H1 (cell line): ENCODE measurements around the gene CAPN8. TPM values are rescaled to one million over a fixed set of nuclear protein-coding genes. Genes with fewer than 3 reads are reported as not detected.

Experiments used
- CTCF ChIA-PET: fragments of 300-600 bp; sonication (Branson Sonifier 250); formaldehyde crosslinking; loops from one replicate; lab custom pipeline; 2021; ENCODE audit not compliant: partially characterized antibody; lab: Charles Lee
- POLR2A ChIA-PET: fragments of 300-600 bp; sonication (Branson Sonifier 250); formaldehyde crosslinking; loops from one replicate; lab custom pipeline; 2021; ENCODE audit warnings: inconsistent platforms; ENCODE audit not compliant: partially characterized antibody; lab: Charles Lee
- DNase-seq, 2 experiments: peaks; one replicate each; pipeline versions ENCODE4 v3.0.0 to v3.0.0-alpha.2; 2010 to 2022; ENCODE audit warnings: low spot score in 2 of 2, low read depth in 1 of 2, mixed read lengths in 1 of 2
- FAIRE-seq: peaks from 2 replicates; lab custom pipeline; 2011; peaks lifted over from hg19 to GRCh38; lab: Jason Lieb, UNC
- H2AFZ ChIP-seq: 2 replicates; pipeline ENCODE4 v1.8.1; 2012; ENCODE audit warnings: low read length, inconsistent platforms
- H2AK5ac ChIP-seq: 2 replicates; pipeline ENCODE4 v1.6.1; 2013; ENCODE audit warnings: low read depth, low read length
- H2BK120ac ChIP-seq: replicated peaks from 2 replicates; pipeline ENCODE3; 2013; ENCODE audit warnings: low read depth, low read length, inconsistent platforms
- H2BK12ac ChIP-seq: 2 replicates; pipeline ENCODE4 v1.6.1; 2013; ENCODE audit warnings: low read depth, low read length
- H2BK15ac ChIP-seq: 2 replicates; pipeline ENCODE4 v1.6.1; 2013; ENCODE audit warnings: low read length
- H2BK20ac ChIP-seq: 2 replicates; pipeline ENCODE4 v1.6.1; 2013; ENCODE audit warnings: low read length
- H2BK5ac ChIP-seq: 2 replicates; pipeline ENCODE4 v1.6.1; 2013; ENCODE audit warnings: low read depth, low read length
- H3K14ac ChIP-seq: 2 replicates; pipeline ENCODE4 v1.6.1; 2013; ENCODE audit warnings: inconsistent platforms; ENCODE audit not compliant: insufficient read length
- H3K18ac ChIP-seq: 2 replicates; pipeline ENCODE4 v1.6.1; 2013; ENCODE audit warnings: low read length; ENCODE audit errors: extremely low read depth
- H3K23ac ChIP-seq: 2 replicates; pipeline ENCODE4 v1.6.1; 2013; ENCODE audit warnings: inconsistent platforms; ENCODE audit not compliant: insufficient read length
- H3K23me2 ChIP-seq: 2 replicates; pipeline ENCODE4 v1.6.1; 2013; ENCODE audit warnings: low read depth, low read length
- H3K27ac ChIP-seq: 2 replicates; pipeline ENCODE4 v1.6.1; 2011; ENCODE audit warnings: low read depth, low read length, inconsistent platforms
- H3K27me3 ChIP-seq, 4 experiments: replicated peaks in 1 of 4; 1 replicate in 1 of 4; 2 replicates in 3 of 4; pipeline versions ENCODE4 v1.6.1 to v1.8.1; 2011 to 2013; ENCODE audit warnings: low read length in 3 of 4, mild to moderate bottlenecking in 3 of 4, inconsistent platforms in 2 of 4, mixed read lengths in 2 of 4, moderate library complexity in 1 of 4; ENCODE audit not compliant: control insufficient read depth in 3 of 4, insufficient read depth in 3 of 4; ENCODE audit errors: extremely low read depth in 1 of 4
- H3K36me3 ChIP-seq, 4 experiments: 2 replicates each; pipeline versions ENCODE4 v1.6.1 to v1.8.1; 2011 to 2013; ENCODE audit warnings: mild to moderate bottlenecking in 4 of 4, low read length in 3 of 4, moderate library complexity in 2 of 4, control low read depth in 1 of 4, inconsistent platforms in 1 of 4; ENCODE audit not compliant: insufficient read depth in 4 of 4, control insufficient read depth in 2 of 4
- H3K4ac ChIP-seq: replicated peaks from 2 replicates; pipeline ENCODE3; 2013; ENCODE audit warnings: low read length, low read depth, mixed read lengths, inconsistent platforms; ENCODE audit not compliant: insufficient read length
- H3K4me1 ChIP-seq, 4 experiments: replicated peaks in 1 of 4; 1 replicate in 1 of 4; 2 replicates in 3 of 4; pipeline versions ENCODE4 v1.6.1 to v1.8.1; 2011 to 2013; ENCODE audit warnings: low read length in 3 of 4, inconsistent platforms in 2 of 4, mixed read lengths in 1 of 4; ENCODE audit not compliant: insufficient read depth in 4 of 4, control insufficient read depth in 3 of 4
- H3K4me2 ChIP-seq, 2 experiments: 2 replicates each; pipeline versions ENCODE4 v1.6.1 to v1.8.1; 2011 to 2013; ENCODE audit warnings: low read depth in 2 of 2, low read length in 2 of 2, control low read depth in 1 of 2, inconsistent platforms in 1 of 2, mild to moderate bottlenecking in 1 of 2; ENCODE audit not compliant: insufficient read depth in 1 of 2
- H3K4me3 ChIP-seq, 4 experiments: fragments of 200-600, 300-600 bp in 1 of 4; sonication (generic), shearing (Covaris generic), sonication (Bioruptor Twin) in 1 of 4; 2 replicates each; pipeline versions ENCODE4 v1.5.1 to v1.8.1; 2011 to 2016; ENCODE audit warnings: low read length in 4 of 4, low read depth in 3 of 4, control low read depth in 2 of 4, inconsistent platforms in 2 of 4, mild to moderate bottlenecking in 2 of 4, mixed read lengths in 1 of 4, moderate library complexity in 1 of 4; ENCODE audit not compliant: insufficient read depth in 2 of 4; ENCODE audit errors: extremely low read depth in 1 of 4
- H3K56ac ChIP-seq: replicated peaks from 2 replicates; pipeline ENCODE3; 2013; ENCODE audit warnings: low read depth, mild to moderate bottlenecking, mixed read lengths, low read length, inconsistent platforms; ENCODE audit not compliant: insufficient read length
- H3K79me1 ChIP-seq: 2 replicates; pipeline ENCODE4 v1.6.1; 2013; ENCODE audit warnings: low read depth, low read length, control low read depth
- H3K79me2 ChIP-seq, 2 experiments: 2 replicates each; pipeline versions ENCODE4 v1.6.1 to v1.8.1; 2012 to 2013; ENCODE audit warnings: low read length in 2 of 2, mild to moderate bottlenecking in 2 of 2, inconsistent platforms in 1 of 2; ENCODE audit not compliant: insufficient read depth in 2 of 2, control insufficient read depth in 1 of 2
- H3K9ac ChIP-seq, 4 experiments: replicated peaks in 1 of 4; 1 replicate in 1 of 4; 2 replicates in 3 of 4; pipeline versions ENCODE4 v1.6.1 to v1.8.1; 2011 to 2013; ENCODE audit warnings: low read depth in 3 of 4, low read length in 3 of 4, control low read depth in 2 of 4, mild to moderate bottlenecking in 2 of 4, moderate library complexity in 2 of 4, inconsistent platforms in 1 of 4; ENCODE audit errors: extremely low read depth in 1 of 4
- H3K9me3 ChIP-seq, 2 experiments: 2 replicates each; pipeline versions ENCODE4 v1.6.1 to v1.8.1; 2012 to 2013; ENCODE audit warnings: mild to moderate bottlenecking in 2 of 2, moderate library complexity in 2 of 2, control low read depth in 1 of 2, inconsistent platforms in 1 of 2, low read depth in 1 of 2, low read length in 1 of 2, mixed read lengths in 1 of 2; ENCODE audit not compliant: insufficient read depth in 2 of 2
- H4K20me1 ChIP-seq, 2 experiments: replicated peaks in 1 of 2; 2 replicates each; pipeline versions ENCODE3 to v1.8.1; 2011 to 2013; ENCODE audit warnings: inconsistent platforms in 2 of 2, low read length in 2 of 2, mild to moderate bottlenecking in 1 of 2; ENCODE audit not compliant: insufficient read depth in 2 of 2, control insufficient read depth in 1 of 2
- H4K5ac ChIP-seq: 2 replicates; pipeline ENCODE4 v1.6.1; 2013; ENCODE audit warnings: low read length, low read depth, mixed read lengths, inconsistent platforms; ENCODE audit not compliant: insufficient read length
- H4K8ac ChIP-seq: 2 replicates; pipeline ENCODE4 v1.8.0; 2013; ENCODE audit warnings: mild to moderate bottlenecking, moderate library complexity, low read length, inconsistent platforms; ENCODE audit not compliant: insufficient read depth; ENCODE audit errors: extremely low read depth
- H4K91ac ChIP-seq: replicated peaks from 2 replicates; pipeline ENCODE3; 2013; ENCODE audit warnings: low read length, mixed read lengths, inconsistent platforms; ENCODE audit not compliant: insufficient read length
- BACH1 ChIP-seq: IDR thresholded peaks from 2 replicates; pipeline ENCODE4 v1.6.1; 2012; ENCODE audit warnings: low read length, improper control_type of control experiment
- CBX8 ChIP-seq: fragments of 300-800, 300-1000 bp; sonication (generic); IDR thresholded peaks from 2 replicates; pipeline ENCODE4 v1.7.1; 2016; ENCODE audit warnings: low read depth, low read length, borderline replicate concordance
- CREB1 ChIP-seq: IDR thresholded peaks from 2 replicates; pipeline ENCODE4 v1.6.1; 2012; ENCODE audit warnings: inconsistent platforms
- EZH2 ChIP-seq: fragments of 200-600 bp; sonication (generic); IDR thresholded peaks from 2 replicates; pipeline ENCODE4 v1.7.1; 2012; ENCODE audit warnings: low read depth, mild to moderate bottlenecking, moderate library complexity, low read length, inconsistent platforms; ENCODE audit not compliant: severe bottlenecking
- GABPA ChIP-seq: IDR thresholded peaks from 2 replicates; pipeline ENCODE4 v1.6.1; 2011; ENCODE audit warnings: mild to moderate bottlenecking, low read length, moderate library complexity, borderline replicate concordance; ENCODE audit not compliant: insufficient read depth
- KDM1A ChIP-seq: fragments of 200-600, 300-600 bp; sonication (generic); IDR thresholded peaks from 2 replicates; pipeline ENCODE4 v1.7.1; 2016; ENCODE audit warnings: mild to moderate bottlenecking, low read length, borderline replicate concordance
- NANOG ChIP-seq: IDR thresholded peaks from 2 replicates; pipeline ENCODE4 v1.6.1; 2011; ENCODE audit warnings: low read length, low read depth, mild to moderate bottlenecking, inconsistent platforms; ENCODE audit not compliant: insufficient read depth, poor library complexity, severe bottlenecking
- POLR2A ChIP-seq, 2 experiments: IDR thresholded peaks; 1 replicate in 1 of 2; 2 replicates in 1 of 2; pipeline ENCODE4 v1.6.1; 2011; ENCODE audit warnings: low read depth in 2 of 2, low read length in 2 of 2, mild to moderate bottlenecking in 2 of 2; ENCODE audit errors: control extremely low read depth in 1 of 2
- POLR2AphosphoS5 ChIP-seq: IDR thresholded peaks from 2 replicates; pipeline ENCODE4 v1.6.1; 2011; ENCODE audit warnings: low read depth, low read length
- RBBP5 ChIP-seq: IDR thresholded peaks from 2 replicates; pipeline ENCODE4 v1.7.1; 2012; ENCODE audit warnings: low read depth, mild to moderate bottlenecking, inconsistent platforms, low read length, moderate library complexity, borderline replicate concordance
- SIRT6 ChIP-seq: IDR thresholded peaks from one replicate; pipeline ENCODE4 v1.7.1; 2012; ENCODE audit warnings: low read length, inconsistent platforms
- SRF ChIP-seq: IDR thresholded peaks from 2 replicates; pipeline ENCODE4 v1.6.1; 2011; ENCODE audit warnings: mild to moderate bottlenecking, low read depth, low read length, moderate library complexity
- TCF12 ChIP-seq: IDR thresholded peaks from 2 replicates; pipeline ENCODE4 v1.6.1; 2011; ENCODE audit warnings: low read depth, mild to moderate bottlenecking, low read length
- WGBS, 2 experiments: shearing (Covaris generic) in 1 of 2; methylation state at CpG; one replicate each; pipeline versions ENCODE4 v1.1.6 to v1.1.7; 2013 to 2015; ENCODE audit warnings: low lambda C conversion rate in 2 of 2, mixed read lengths in 2 of 2, inconsistent platforms in 1 of 2, low coverage in 1 of 2, missing lambda C conversion rate in 1 of 2; ENCODE audit not compliant: insufficient replicate concordance in 2 of 2, insufficient coverage in 1 of 2, insufficient read length in 1 of 2; ENCODE audit errors: extremely low coverage in 1 of 2, missing lambda C conversion rate in 1 of 2; 5-methylcytosine and 5-hydroxymethylcytosine counted together
- polyA plus RNA-seq, 7 experiments: library from polyadenylated mRNA; depleted of rRNA in 3 of 7; stranded (reverse) in 5 of 7; unstranded in 2 of 7; fragments of >200 nt in 5 of 7; fragments of 200-250 nt in 2 of 7; gene quantifications; 1 replicate in 5 of 7; 2 replicates in 1 of 7; 4 replicates in 1 of 7; pipeline versions ENCODE4 v1.2.1 to v1.2.3, GENCODE V29; 2011 to 2013; ENCODE audit warnings: missing spikeins in 2 of 7, mixed read lengths in 2 of 7
- total RNA-seq: library from RNA; stranded (reverse); fragmentation: NEBNext Ultra II Directional; extraction: Animal tissue kit (Norgen Biotek cat#: 25700); gene quantifications from 2 replicates; pipeline ENCODE4 v1.2.1, GENCODE V29; 2021
- TF ChIP-seq, protein P1 (sequence below): IDR thresholded peaks from 2 replicates; pipeline ENCODE4 v1.6.1; 2012; ENCODE audit warnings: low read length, inconsistent platforms

The CAPN8 gene
- total and polyA plus RNA-seq, 2 of the 8 experiments (the other 6 are each of a cell fraction or from before 2014, with no cell fraction given) = 0.20 to 0.26 TPM

DNA sequence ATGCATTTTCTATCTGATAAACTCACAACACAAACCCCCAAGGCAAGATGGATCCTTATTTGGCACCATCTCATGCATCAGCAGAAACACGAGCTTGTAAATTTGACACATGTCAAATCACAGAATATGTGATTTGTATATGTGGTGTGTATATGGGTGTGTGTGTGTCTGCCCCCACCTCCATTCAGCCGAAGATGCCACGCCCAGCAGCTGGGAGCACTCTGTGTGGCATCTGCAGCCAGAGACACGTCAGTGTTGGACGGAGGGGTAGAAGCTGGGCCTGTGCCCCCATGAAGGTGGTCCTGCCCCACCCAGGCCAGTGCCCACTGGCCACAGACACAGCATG, 108.4 kb downstream of the CAPN8 start:
- no peak for FAIRE-seq
- CTCF ChIA-PET = interaction anchor here (0.5 to 2.9 kb wide), 65 partner anchors 9 to 900 kb away, joined by 3 to 141 read pairs (median 5); no protein-coding TSS in a partner anchor
- 78% methylated on average over 5 of the region's 5 CpGs; no CpG with 5 or more reads in 1 of the 2 experiments for WGBS, 2 experiments
- TF ChIP-seq CREB1 = no peak
- TF ChIP-seq, protein P1, sequence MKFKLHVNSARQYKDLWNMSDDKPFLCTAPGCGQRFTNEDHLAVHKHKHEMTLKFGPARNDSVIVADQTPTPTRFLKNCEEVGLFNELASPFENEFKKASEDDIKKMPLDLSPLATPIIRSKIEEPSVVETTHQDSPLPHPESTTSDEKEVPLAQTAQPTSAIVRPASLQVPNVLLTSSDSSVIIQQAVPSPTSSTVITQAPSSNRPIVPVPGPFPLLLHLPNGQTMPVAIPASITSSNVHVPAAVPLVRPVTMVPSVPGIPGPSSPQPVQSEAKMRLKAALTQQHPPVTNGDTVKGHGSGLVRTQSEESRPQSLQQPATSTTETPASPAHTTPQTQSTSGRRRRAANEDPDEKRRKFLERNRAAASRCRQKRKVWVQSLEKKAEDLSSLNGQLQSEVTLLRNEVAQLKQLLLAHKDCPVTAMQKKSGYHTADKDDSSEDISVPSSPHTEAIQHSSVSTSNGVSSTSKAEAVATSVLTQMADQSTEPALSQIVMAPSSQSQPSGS = no peak
- no peak for TF ChIP-seq TCF12
- TF ChIP-seq POLR2A (IDR thresholded peaks at IDR 0.05; ENCODE audit: control extremely low read depth in 1 of 2, low read depth in 2 of 2, low read length in 2 of 2) = no peak
- no peak for TF ChIP-seq CBX8
- no peak for TF ChIP-seq EZH2
- TF ChIP-seq SIRT6 = no peak
- no peak for TF ChIP-seq RBBP5
- no peak for TF ChIP-seq GABPA
- TF ChIP-seq POLR2AphosphoS5 = no peak
- TF ChIP-seq NANOG = no peak
- TF ChIP-seq KDM1A = no peak
- TF ChIP-seq BACH1 = no peak
- TF ChIP-seq SRF = no peak

More for the DNA sequence above, 108.4 kb downstream of the CAPN8 start:
- Histone ChIP-seq H3K27ac (no peak overlapping the region), H3K36me3 (no peaks in the 10 kb centered on the region), H3K23me2 (peaks cover 4% of the 10 kb centered on the region), H2AFZ (no peak overlapping the region), H3K79me1 (no peaks in the 10 kb centered on the region), H3K9me3 (no peaks in the 10 kb centered on the region; a peak in 1 of 4 replicates), H3K56ac (no peak overlapping the region), H3K79me2 (no peaks in the 10 kb centered on the region), H2AK5ac (no peak overlapping the region), H2BK120ac (no peak overlapping the region), H3K4me1 (no peaks in the 10 kb centered on the region), H4K5ac (no peak overlapping the region), H2BK20ac (no peak overlapping the region), H4K20me1 (peaks cover 0 to 3% of the 10 kb centered on the region in 2 experiments), H3K27me3 (no peaks in the 10 kb centered on the region), H3K14ac (no peak overlapping the region), H3K9ac (no peak overlapping the region), H2BK12ac (no peak overlapping the region), H3K18ac (no peak overlapping the region), H2BK5ac (no peak overlapping the region), H3K4me2 (no peak overlapping the region), H3K23ac (no peak overlapping the region), H4K8ac (no peak overlapping the region), H3K4ac (no peak overlapping the region), H4K91ac (no peak overlapping the region), H3K4me3 (no peak overlapping the region), H2BK15ac (no peak overlapping the region)
- DNase-seq = no peak
- POLR2A ChIA-PET = interaction anchor here (0.9 to 2.4 kb wide), 3 partner anchors 52 to 78 kb away, joined by 3 to 7 read pairs (median 4); no protein-coding TSS in a partner anchor
